ENCODE results near the gene KCNMB2.

- TF ChIP-seq CTCF (IDR thresholded peaks at IDR 0.05) (no peak), EP300 (IDR thresholded peaks at IDR 0.05; ENCODE audit: low read depth) (no peak), POLR2A (IDR thresholded peaks at IDR 0.05) (no peak), POLR2AphosphoS5 (IDR thresholded peaks at IDR 0.05) (no peak)
These were observed 148.8 kb downstream of the KCNMB2 start for GRCh38 chr3:178684881-178685590.

All from transverse colon (tissue), 4 donors.